ENCODE data around the gene SGF29.
"Not testable (repeated sequence)": the region's sequence is repeated elsewhere in the genome, so short reads cannot be mapped to it uniquely, and the experiment has no call there.

- TF ChIP-seq CTCF (optimal IDR thresholded peaks at IDR 0.05 in 1 of 3, IDR thresholded peaks at IDR 0.05 in 1 of 3, conservative IDR thresholded peaks at IDR 0.05 in 1 of 3; ENCODE audit: extremely low read depth in 1 of 3, insufficient read depth in 2 of 3, low read length in 3 of 3); EZH2 (IDR thresholded peaks at IDR 0.05; ENCODE audit: low read length): not testable (repeated sequence)
Measured at GRCh38 chr16:28595451-28595850, 41.7 kb downstream of the SGF29 start.
